GM19099 (cell line): ENCODE measurements around the gene PRKCD.

ENCODE experiments used
- POLR2A ChIP-seq: IDR thresholded peaks from 3 replicates; pipeline ENCODE4 v1.6.1; 2011; ENCODE audit warnings: low read depth; ENCODE audit not compliant: insufficient read length; ENCODE audit errors: extremely low read depth

Gene PRKCD

GRCh38 chr3:53160061-53160659 lies 849 bp upstream of the PRKCD start:
- no peak for TF ChIP-seq POLR2A

- no peak for TF ChIP-seq POLR2A
Measured at GRCh38 chr3:53161450-53161819, 426 bp downstream of the PRKCD start.

GRCh38 chr3:53161820-53162671 lies 1.0 kb downstream of the PRKCD start:
- peak; percentile 48 for TF ChIP-seq POLR2A

GRCh38 chr3:53162672-53163443 lies 1.8 kb downstream of the PRKCD start:
- peak; percentile 65 for TF ChIP-seq POLR2A

GRCh38 chr3:53163444-53164387 lies 2.7 kb downstream of the PRKCD start:
- TF ChIP-seq POLR2A: no peak

- TF ChIP-seq POLR2A: no peak
Measured at GRCh38 chr3:53164911-53165310, 3.9 kb downstream of the PRKCD start.

- TF ChIP-seq POLR2A: peak; percentile 10
Measured at GRCh38 chr3:53166206-53166605, 5.2 kb downstream of the PRKCD start.

- TF ChIP-seq POLR2A: no peak
Measured at GRCh38 chr3:53166781-53167291, 5.8 kb downstream of the PRKCD start.

GRCh38 chr3:53167418-53168174 lies 6.6 kb downstream of the PRKCD start:
- TF ChIP-seq POLR2A: no peak

- no peak for TF ChIP-seq POLR2A
Measured at GRCh38 chr3:53168175-53168923, 7.3 kb downstream of the PRKCD start.

- TF ChIP-seq POLR2A: no peak
Measured at GRCh38 chr3:53169045-53169831, 8.2 kb downstream of the PRKCD start.

- TF ChIP-seq POLR2A: no peak
Measured at GRCh38 chr3:53169832-53170324, 8.9 kb downstream of the PRKCD start.

GRCh38 chr3:53170325-53171063 lies 9.5 kb downstream of the PRKCD start:
- no peak for TF ChIP-seq POLR2A
